WTC11 (cell line): ENCODE measurements around the gene SETD9.

Experiments
- CBFB ChIP-seq: sonication (generic); formaldehyde crosslinking; IDR thresholded peaks from 2 replicates; pipeline ENCODE4 v1.8.1; 2022; ENCODE audit warnings: mild to moderate bottlenecking, low read depth, missing genetic modification reagents
- CREB1 ChIP-seq: sonication (generic); formaldehyde crosslinking; IDR thresholded peaks from 2 replicates; pipeline ENCODE4 v1.8.0; 2023; ENCODE audit warnings: mild to moderate bottlenecking, missing genetic modification reagents
- OVOL2 ChIP-seq: fragments of 250-450 bp; sonication (Bioruptor Pico); IDR thresholded peaks from 2 replicates; pipeline ENCODE4 v1.9.0; 2021; ENCODE audit warnings: mild to moderate bottlenecking, borderline replicate concordance
- ZNF317 ChIP-seq: sonication (generic); formaldehyde crosslinking; IDR thresholded peaks from 2 replicates; pipeline ENCODE4 v1.8.1; 2023; ENCODE audit warnings: low read depth, mild to moderate bottlenecking, moderate library complexity, missing genetic modification reagents, borderline replicate concordance
- TF ChIP-seq, protein P1 (sequence below): fragments of 200-600 bp; IDR thresholded peaks from 2 replicates; pipeline ENCODE4 v1.8.0; 2022; ENCODE audit warnings: antibody characterized with exemption
- TF ChIP-seq, protein P2 (sequence below): sonication (generic); formaldehyde crosslinking; IDR thresholded peaks from 2 replicates; pipeline ENCODE4 v1.8.1; 2023; ENCODE audit warnings: mild to moderate bottlenecking, missing genetic modification reagents, moderate library complexity
- TF ChIP-seq, protein P3 (sequence below): sonication (generic); formaldehyde crosslinking; IDR thresholded peaks from 2 replicates; pipeline ENCODE4 v1.8.0; 2022; ENCODE audit warnings: mild to moderate bottlenecking, missing genetic modification reagents
- TF ChIP-seq, protein P4 (sequence below): sonication (generic); formaldehyde crosslinking; IDR thresholded peaks from 2 replicates; pipeline ENCODE4 v1.8.0; 2023; ENCODE audit warnings: mild to moderate bottlenecking, missing genetic modification reagents

DNA sequence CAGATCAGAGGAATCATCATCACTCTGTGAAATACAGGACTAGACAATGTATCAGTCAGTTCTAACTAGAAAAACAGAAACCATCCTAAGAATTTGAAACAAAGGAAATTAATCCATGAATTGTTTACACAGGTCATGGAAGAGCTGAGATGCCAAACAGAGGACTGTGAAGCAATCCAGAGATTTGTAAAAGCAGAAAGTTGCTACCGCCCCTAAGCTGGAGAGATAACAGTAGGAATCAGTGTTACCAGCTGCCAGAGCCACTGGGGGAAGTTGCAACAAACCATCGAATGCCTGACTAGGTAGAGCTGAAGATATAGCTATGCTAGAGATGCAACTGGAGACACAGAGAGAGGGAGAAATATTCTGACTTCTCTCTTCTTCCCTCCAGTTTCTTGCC lies 52.9 kb downstream of the SETD9 start:
- TF ChIP-seq, protein P1, sequence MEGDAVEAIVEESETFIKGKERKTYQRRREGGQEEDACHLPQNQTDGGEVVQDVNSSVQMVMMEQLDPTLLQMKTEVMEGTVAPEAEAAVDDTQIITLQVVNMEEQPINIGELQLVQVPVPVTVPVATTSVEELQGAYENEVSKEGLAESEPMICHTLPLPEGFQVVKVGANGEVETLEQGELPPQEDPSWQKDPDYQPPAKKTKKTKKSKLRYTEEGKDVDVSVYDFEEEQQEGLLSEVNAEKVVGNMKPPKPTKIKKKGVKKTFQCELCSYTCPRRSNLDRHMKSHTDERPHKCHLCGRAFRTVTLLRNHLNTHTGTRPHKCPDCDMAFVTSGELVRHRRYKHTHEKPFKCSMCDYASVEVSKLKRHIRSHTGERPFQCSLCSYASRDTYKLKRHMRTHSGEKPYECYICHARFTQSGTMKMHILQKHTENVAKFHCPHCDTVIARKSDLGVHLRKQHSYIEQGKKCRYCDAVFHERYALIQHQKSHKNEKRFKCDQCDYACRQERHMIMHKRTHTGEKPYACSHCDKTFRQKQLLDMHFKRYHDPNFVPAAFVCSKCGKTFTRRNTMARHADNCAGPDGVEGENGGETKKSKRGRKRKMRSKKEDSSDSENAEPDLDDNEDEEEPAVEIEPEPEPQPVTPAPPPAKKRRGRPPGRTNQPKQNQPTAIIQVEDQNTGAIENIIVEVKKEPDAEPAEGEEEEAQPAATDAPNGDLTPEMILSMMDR, result no peak
- TF ChIP-seq OVOL2 (CRISPR knock-in tag) (no peak), ZNF317 (CRISPR knock-in tag) (no peak), CREB1 (CRISPR knock-in tag) (no peak), CBFB (CRISPR knock-in tag) (no peak)
- TF ChIP-seq, protein P2, sequence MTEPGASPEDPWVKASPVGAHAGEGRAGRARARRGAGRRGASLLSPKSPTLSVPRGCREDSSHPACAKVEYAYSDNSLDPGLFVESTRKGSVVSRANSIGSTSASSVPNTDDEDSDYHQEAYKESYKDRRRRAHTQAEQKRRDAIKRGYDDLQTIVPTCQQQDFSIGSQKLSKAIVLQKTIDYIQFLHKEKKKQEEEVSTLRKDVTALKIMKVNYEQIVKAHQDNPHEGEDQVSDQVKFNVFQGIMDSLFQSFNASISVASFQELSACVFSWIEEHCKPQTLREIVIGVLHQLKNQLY (CRISPR knock-in tag), result no peak
- TF ChIP-seq, protein P3, sequence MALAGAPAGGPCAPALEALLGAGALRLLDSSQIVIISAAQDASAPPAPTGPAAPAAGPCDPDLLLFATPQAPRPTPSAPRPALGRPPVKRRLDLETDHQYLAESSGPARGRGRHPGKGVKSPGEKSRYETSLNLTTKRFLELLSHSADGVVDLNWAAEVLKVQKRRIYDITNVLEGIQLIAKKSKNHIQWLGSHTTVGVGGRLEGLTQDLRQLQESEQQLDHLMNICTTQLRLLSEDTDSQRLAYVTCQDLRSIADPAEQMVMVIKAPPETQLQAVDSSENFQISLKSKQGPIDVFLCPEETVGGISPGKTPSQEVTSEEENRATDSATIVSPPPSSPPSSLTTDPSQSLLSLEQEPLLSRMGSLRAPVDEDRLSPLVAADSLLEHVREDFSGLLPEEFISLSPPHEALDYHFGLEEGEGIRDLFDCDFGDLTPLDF (CRISPR knock-in tag), result no peak
- TF ChIP-seq, protein P4, sequence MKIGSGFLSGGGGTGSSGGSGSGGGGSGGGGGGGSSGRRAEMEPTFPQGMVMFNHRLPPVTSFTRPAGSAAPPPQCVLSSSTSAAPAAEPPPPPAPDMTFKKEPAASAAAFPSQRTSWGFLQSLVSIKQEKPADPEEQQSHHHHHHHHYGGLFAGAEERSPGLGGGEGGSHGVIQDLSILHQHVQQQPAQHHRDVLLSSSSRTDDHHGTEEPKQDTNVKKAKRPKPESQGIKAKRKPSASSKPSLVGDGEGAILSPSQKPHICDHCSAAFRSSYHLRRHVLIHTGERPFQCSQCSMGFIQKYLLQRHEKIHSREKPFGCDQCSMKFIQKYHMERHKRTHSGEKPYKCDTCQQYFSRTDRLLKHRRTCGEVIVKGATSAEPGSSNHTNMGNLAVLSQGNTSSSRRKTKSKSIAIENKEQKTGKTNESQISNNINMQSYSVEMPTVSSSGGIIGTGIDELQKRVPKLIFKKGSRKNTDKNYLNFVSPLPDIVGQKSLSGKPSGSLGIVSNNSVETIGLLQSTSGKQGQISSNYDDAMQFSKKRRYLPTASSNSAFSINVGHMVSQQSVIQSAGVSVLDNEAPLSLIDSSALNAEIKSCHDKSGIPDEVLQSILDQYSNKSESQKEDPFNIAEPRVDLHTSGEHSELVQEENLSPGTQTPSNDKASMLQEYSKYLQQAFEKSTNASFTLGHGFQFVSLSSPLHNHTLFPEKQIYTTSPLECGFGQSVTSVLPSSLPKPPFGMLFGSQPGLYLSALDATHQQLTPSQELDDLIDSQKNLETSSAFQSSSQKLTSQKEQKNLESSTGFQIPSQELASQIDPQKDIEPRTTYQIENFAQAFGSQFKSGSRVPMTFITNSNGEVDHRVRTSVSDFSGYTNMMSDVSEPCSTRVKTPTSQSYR (CRISPR knock-in tag), result no peak
